HG03135 (cell line): ENCODE results near the gene KLHDC8B.

ENCODE experiments used
- ATAC-seq: cut with Tn5 transposase; IDR thresholded peaks from one replicate; pipeline ENCODE4 v1.9.1; 2021; ENCODE audit warnings: mild to moderate bottlenecking, moderate library complexity; ENCODE audit not compliant: unreplicated experiment

Gene KLHDC8B

GRCh38 chr3:49158103-49158709 is 13.2 kb upstream of the KLHDC8B start:
- no peak for ATAC-seq

DNA sequence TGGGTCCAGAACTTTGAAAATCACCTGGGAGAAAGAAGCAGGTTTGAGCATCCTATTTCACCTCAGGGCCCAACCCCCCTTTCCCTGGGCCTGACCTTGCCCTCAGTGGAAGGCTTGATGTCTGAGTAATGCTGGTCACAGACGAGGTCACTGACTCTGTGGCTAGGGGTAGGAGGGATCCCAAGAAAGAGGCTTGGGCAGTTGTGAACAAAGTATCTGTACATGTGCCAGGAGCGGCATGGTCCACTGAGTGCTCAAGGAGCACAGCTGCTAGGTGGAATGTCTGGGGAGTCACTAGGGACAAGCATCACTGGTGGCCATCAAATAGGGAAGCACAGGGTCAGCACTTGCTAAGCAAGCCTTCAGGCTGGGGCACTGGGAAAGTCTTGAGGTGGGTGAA is 12.6 kb upstream of the KLHDC8B start:
- ATAC-seq = no peak

- no peak for ATAC-seq
Observed at GRCh38 chr3:49161197-49161596, 10.2 kb upstream of the KLHDC8B start.

DNA sequence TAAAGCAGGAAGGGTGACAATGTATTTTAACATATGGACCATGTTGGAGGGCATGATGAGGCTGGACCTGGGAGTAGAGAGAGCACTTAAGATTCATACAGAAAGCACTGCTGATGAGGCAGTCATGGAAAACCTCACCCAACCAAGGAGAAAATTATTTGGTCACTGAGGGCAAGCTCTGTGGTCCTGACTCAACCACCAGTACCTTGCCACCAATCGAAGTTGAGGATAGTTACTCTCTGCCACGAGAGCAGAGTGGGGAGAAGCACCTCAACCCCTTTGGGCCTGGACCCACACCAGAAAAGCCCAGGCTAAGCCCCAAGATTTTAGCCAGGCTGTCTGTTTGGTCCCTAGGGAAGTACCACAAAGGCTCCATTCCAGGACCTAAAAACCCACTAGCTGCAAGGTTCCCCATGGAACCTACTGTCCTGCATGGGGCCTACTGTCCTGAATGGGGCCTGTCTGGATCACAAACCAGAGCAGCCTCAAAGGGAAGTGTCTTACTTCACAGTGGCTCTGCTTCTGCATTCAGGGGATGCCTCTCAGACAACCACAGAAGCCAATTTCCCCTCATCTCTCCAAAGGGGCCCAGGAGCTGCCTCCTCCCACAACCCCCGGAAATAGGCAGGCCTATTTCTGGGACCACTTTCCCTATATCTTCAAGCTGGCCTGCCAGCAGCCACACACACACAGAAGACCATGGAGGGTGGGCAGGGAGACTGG is 9.4 kb upstream of the KLHDC8B start:
- ATAC-seq = no peak

DNA sequence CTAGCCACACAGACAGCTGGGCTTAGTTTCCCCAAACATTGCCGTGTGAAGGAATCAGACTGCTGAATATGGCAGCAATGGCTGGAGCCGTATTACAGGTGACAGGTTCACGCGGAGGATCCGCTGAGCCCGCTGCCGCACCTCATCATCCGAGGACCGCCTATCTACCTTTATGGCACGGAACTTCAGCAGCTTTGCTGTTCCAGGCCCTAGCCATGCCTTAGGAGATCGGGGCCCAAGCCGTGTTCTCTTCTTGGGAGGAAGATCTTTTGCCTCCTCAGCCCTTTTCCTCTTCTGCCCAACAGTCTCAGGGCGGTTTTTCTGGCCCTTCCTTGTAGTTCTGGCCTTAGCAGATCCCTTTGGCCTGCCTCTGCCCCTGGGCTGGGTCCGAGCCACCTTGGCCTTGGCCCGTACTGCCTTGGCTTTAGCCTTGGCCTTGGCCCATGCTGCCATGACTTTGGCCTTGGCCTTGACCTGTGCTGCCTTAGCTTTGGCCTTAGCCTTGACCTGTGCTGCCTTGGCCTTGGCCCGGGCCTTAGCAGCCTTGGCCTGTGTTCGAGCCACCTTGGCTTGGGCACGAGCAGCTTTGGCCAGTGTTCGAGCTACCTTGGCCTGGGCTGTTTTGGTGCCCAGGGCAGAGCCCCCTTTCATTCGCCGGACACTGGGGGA is 8.5 kb upstream of the KLHDC8B start:
- ATAC-seq = no peak

GRCh38 chr3:49163609-49164008 is 7.8 kb upstream of the KLHDC8B start:
- no peak for ATAC-seq

DNA sequence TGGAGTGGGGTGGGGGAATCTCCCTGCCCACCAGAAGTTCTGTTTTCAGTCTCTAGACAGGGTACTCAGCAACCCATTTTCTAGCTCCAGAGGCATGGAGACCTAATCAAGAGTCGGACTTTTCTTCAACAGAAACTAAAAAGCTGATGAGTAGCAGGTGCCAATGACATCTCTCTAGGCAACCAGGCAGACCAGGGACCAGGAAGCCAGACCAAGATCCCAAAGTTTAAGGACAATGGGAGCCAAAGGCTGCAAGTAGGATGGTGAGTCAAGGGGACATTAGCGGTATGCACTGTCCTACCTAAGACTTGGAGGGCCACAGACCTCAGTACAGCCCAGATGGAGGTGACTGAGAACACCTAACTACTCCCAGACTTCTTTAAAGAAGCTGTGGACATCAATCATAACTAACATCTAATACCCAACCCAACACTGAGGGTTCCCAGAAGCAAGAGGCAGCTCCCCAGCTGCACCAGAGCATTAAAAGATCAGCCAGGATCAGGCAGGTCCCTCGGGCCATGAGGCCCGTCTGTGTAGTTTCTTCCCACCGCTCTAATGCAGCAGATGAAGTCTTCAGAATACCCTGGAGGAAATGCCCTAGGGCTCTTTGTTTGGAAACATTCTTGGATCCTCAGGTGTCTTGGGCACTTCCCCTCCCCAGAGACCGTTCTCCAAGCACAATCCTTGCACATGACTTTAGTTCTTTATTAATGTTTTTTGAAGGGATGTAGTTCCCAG is 6.2 kb upstream of the KLHDC8B start:
- no peak for ATAC-seq

- no peak for ATAC-seq
Observed at GRCh38 chr3:49165771-49166751, 5.3 kb upstream of the KLHDC8B start, which contains the start of gene CCDC71. TSS of gene CCDC71 (minus strand) at chr3:49166331. CDS start at chr3:49164208, 2,123 bp downstream.

GRCh38 chr3:49166752-49167556 is 4.4 kb upstream of the KLHDC8B start:
- no peak for ATAC-seq

GRCh38 chr3:49170744-49171118 is 667 bp upstream of the KLHDC8B start:
- ATAC-seq = no peak

DNA sequence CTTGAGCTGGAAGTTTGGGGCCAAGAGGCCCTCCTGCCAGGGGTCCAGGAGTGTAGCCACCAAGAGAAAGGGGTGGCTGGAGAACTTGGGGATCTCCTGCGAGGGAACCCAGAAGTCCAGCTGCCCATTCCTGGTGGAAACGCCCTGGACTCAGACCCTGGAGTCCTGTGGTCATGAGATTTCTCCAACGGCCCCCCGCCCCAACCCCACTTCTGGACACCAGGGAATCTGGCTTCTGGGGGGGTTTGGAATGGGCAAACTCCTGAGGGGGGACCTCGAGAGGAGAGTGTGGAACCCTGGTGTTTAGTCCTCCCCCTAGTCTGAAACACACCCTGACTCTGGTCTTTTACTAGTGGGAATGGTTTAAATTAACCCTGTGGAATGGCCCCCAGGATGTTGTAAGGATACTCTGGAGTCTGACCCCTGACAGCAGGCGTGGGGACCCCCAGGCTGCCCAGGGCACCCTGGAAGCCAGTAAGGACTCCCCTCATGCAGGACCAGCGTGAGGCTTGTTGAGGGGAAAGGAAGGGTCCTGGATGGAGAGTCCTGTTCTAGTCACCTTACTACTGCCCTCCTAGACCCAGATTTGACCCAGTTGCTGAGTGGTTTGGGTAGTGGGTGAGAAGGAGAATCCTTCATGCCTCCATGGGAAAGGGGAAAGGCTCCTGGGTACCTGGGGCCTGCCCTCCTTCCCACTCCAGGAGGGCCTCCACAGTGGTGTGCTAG is 540 bp downstream of the KLHDC8B start:
- ATAC-seq = no peak

DNA sequence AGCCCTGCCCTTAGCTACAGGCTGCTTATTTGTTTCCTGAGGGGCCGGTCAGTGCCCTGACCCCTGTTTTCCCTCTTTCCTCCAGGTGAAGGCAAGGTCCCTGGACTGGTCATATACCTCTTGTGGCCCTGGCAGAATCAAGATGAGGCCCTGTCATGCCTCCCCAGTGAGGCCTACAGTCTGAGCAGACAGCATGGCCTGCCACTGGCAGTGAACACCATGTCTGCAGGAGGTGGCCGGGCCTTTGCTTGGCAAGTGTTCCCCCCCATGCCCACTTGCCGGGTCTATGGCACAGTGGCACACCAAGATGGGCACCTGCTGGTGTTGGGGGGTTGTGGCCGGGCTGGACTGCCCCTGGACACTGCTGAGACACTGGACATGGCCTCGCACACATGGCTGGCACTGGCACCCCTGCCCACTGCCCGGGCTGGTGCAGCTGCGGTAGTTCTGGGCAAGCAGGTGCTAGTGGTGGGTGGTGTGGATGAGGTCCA is 1.2 kb downstream of the KLHDC8B start:
- ATAC-seq = no peak

- no peak for ATAC-seq
Observed at GRCh38 chr3:49173116-49173791, 1.9 kb downstream of the KLHDC8B start.

DNA sequence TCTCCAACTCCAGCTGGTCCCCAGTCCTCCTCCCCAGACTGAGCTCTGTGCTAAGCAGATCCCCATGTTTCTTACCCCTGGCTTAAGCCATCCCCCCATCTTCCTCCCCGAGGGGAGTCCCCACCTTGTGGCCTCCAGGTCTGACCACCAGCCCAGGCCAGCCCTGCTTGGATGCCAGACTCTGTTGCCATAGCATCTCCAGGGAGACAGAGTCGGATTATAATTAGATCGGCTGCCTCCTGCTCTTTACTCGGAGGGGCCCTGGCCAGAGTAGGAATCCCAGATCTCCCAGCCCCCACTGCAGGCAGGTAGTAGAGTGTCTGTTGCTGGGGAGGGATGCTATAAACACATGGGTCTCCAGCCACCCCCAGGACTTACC is 2.4 kb downstream of the KLHDC8B start:
- ATAC-seq = no peak

- no peak for ATAC-seq
Observed at GRCh38 chr3:49174397-49174985, 3.1 kb downstream of the KLHDC8B start.

- no peak for ATAC-seq
Observed at GRCh38 chr3:49175530-49175929, 4.1 kb downstream of the KLHDC8B start.

GRCh38 chr3:49177073-49177472 is 5.7 kb downstream of the KLHDC8B start:
- no peak for ATAC-seq

- no peak for ATAC-seq
Observed at GRCh38 chr3:49180116-49180515, 8.7 kb downstream of the KLHDC8B start.
